Stimulated activated CD4-positive, alpha-beta T cell treated with anti-CD3 and anti-CD28 coated beads, Interleukin-1b, Interleukin-23, amount 100 ng/mL, for 48 hours (primary cell): ENCODE data around the gene ZNF552.
A peak's percentile ranks its signal among the peaks of the same experiment; 100 is the strongest.
"Not testable (repeated sequence)": the region's sequence is repeated elsewhere in the genome, so short reads cannot be mapped to it uniquely, and the experiment has no call there.

Source experiments
- DNase-seq: peaks from one replicate; pipeline ENCODE4 v3.0.0-alpha.2; 2020

Gene ZNF552

DNA sequence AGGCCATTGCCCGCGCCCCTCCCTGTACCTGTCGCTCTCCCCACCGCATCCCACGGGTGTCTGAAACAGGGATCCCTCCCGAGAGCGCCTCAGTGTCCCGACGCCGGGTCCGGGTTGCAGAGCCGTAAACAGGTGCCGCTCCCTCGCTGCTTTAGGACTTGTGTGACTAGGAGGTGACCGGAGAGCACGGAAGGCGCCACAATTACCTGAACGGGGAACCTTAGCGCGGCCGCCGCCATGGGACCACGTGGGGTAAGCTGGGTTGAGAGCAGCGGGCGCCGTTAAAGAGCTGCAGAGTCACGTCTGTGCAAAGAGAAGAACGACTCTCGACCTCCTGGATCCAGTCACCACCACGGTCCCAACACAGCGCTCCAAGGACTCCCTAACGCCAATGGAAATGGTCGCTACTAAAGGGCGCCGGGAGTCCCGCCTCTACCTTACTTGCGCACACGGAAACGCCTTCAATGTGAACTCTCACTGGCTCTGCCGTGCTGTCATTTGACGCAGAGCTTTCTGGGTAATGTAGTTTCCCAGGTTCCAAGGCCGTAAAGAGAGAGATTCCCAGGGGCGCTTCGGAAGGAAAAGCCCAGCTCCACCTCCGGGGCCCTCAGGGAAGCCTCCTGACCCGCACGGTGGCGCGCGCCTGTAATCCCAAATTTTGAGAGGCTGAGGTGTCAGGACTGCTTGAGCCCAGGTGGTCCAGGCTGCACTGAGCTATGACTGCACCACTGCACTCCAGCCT is at the start of gene ZNF552:
Gene ZNF552, minus strand, starts transcription at position 409 of the 742 bp plus-strand sequence. Its CDS starts 170 bp downstream, at position 239.
- DNase-seq, result peak; percentile 78

DNA sequence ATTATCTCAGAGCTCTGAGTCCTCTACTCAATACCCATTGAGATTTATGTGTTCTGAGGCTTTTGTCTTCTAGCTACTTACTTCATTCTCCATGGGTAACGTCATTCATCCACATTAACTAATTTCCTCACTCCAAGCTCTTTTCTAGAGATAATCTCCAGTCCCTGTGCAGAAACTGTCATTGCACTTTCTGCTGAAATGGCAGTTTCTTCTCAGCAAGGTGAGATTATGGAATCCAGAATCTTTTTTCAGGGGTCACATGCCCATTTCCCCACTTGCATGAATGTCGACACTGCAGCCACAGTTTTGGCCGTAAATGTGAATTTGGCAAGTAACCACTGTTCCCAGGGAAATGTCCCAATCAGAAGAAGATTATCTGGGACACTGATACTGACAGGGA is 47.6 kb upstream of the ZNF552 start:
- not testable (repeated sequence) for DNase-seq

DNA sequence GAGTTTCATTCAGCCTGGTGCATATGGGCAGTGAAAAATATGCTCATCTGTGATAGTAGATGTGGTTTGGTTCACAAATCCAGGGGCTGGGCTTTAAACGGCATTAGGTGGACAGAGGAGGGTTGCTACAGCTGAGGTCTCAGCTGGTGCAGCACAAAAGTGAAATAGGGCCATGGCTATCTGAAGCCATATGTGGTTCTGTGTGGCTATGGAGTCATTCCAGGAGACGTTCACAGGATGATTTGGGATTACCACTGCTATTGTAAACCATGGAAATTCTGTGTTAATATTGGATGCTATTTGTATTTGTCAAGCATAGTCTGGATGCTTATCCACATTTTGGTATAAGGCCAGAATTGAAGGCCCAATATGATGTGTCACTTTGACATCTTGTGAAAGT is 39.4 kb upstream of the ZNF552 start:
- DNase-seq, result not testable (repeated sequence)

DNA sequence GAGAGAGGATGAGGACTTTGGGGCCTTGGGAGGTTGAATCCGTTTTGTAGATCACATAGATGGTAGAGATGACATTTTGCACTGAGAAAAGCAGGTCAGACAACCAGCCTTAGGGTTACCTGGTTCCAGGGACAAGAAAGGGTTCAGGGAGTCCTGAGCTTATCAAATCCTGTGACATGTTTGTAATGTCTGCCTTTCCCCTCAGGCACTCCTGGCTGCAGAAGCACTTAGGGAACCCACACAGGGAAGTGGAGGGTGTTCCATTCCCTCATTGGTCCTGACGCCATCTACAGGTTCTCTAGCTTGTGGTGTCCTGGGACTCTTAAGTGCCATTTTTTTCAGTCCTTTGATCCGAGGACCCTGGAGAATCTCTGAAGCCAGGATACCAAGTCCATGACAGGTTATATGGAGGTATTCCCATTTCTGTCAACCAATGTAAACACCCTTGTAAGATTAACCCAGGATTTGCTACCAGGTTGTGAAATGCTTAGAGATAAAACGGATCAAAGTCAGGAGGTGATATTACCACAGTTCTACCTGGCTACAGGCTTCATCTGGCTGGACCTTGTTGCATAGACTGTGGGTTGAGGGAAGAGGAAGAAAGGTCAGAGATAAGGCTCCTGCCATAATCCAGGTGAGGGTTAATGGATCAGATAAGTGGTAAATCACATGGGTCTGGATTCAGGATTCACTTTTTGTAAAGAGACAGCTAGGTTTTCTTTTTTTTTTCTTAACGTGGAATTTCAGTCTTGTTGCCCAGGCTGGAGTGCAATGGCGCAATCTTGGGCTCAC is 37.3 kb upstream of the ZNF552 start:
- not testable (repeated sequence) for DNase-seq

DNA sequence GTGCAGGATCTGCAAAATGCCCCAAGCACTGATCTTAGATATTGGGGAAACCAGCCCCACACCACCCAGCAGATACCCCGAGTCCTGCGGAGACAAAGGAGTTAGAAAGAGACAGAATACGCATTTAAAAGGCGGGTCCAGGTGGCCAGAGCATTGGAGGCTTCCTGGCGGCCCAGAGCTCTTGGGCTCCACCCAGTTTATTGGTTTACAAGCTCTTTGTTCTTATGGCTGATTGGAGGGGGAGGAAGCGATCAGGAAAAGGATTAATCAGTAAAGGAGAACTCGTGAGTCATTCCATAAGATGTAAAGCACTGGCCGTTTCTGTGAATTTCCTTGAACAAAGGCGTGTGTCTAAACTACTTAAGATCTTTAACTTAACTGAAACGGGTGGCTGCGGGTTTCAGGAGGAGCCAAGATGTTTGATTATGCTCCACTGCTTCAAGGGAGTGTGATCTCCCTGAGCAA is 35.9 kb upstream of the ZNF552 start:
- DNase-seq, result peak; percentile 13

DNA sequence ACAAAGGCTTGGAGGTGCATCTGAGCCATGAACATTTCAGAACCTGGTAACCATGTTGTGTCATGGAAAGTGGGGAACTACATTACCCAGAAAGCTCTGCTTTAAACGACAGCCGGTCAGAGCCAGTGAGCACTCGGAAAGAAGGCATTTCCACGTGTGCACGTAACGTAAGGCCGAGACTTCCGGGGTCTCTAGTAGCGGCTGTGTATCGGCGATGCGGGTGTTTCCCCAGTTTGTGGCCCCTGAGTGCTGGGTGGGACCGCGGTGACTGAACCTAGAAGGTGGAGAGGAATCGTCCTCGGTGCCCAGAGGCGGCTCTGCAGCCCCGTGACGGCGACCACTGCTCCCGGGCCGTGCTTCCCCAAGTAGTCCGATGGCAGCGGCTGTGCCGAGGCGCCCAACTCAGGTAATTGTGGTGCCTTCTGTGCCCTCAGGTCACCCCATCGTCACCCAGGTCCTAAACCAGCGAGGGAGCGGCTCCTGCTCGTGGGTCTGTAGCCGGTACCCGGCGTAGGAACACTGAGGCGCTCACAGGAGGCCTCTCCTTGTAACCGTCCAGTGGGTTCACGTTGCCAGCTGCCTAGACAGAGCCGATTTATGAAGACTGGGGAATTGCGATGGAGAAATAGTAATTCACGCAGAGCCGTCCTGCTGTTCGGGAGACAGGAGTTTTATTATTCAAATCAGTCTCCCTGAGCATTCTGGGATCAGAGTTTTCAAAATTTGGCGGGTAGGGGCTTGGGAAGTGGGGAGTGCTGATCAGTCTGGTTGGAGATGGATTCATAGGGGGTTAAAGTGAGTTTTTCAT is 35.2 kb upstream of the ZNF552 start, which contains the start of gene ZNF587:
Gene ZNF587, plus strand, starts transcription at position 194 of the 808 bp plus-strand sequence. Its CDS starts 180 bp downstream, at position 374.
- peak; percentile 81 for DNase-seq

DNA sequence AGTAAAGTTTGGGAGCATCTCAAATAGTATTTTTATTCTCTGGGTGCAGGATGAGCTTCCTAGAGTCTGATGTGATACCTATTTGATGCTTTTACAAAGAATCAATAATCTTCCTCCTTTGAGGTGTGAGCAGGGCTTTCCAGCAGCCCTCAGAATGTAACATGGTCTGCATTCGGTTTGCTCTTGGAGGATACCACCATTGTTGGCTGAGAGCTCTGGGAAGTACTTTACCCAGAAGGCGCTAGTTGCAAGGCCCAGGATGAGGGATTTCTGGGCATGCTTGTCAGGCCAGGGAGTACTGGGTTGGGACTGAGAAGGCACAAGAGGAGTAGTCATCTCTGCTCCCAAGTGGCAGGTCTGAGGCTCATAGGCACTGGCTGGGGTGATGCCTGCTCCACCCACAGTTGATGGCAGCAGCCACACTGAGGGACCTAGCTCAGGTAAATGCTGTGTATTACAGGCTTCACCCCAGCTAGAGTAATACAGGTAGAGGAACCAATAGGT is 34.5 kb upstream of the ZNF552 start:
- not testable (repeated sequence) for DNase-seq

DNA sequence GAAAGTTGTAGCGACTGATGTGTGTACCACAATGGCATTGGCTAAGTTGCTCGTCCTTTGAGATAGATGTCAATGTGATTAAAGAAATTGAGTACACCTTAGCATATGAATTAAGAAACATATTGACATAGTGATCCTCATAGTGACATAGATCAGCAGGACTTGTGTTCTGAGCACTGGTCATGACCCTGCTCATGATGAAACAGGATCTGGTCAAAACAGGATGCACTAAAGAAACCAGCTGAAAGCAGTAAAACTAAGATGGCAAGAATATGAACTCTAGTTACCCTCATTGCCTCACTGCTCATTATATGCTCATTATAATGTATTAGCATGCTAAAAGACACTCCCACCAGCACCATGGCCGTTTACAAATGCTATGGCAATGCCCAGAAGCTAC is 32.5 kb upstream of the ZNF552 start:
- not testable (repeated sequence) for DNase-seq

DNA sequence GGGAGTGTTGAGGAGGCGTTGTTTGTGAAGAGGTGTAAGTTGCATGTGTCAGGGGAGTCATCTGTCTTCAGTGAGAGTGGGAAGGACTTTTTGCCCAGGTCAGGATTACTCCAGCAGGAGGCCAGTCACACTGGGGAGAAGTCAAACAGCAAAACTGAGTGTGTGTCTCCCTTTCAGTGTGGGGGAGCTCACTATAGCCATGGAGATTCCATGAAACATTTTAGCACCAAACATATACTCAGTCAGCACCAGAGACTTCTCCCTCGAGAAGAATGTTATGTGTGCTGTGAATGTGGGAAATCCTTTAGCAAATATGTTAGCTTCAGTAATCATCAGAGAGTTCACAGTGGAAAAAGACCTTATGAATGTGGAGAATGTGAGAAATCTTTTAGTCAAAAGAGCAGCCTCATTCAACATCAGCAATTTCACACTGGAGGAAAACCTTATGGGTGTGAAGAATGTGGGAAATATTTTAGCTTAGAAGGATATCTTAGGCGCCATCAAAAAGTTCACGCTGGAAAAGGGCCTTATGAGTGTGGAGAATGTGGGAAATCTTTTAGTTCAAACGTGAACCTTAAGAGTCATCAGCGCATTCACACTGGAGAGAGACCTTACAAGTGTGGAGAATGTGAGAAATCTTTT is 26.5 kb upstream of the ZNF552 start:
- DNase-seq, result no peak

DNA sequence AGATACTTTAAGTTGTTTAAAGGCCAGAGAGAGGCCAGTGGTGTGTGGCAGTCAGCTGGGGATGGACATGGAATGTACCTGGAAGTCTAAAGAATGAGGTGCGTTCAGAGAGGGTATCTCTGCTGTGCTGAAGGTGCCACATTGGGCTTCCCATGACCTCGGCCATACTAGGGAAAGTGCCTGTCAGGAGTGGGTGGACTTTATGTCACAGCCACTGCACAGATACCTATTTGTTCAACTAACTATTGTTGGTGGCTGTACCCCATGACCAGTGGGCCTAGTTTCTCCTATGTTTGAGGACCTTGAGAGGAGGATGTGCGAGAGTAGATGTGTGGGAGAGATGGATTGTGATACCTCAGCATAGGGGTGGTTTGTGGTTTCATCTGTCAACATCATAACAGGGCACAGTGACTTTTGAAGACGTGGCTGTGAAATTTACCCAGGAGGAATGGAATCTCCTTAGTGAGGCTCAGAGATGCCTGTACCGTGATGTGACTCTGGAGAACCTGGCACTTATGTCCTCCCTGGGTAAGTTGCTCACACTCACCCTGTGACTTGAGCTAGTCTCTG is 24.0 kb upstream of the ZNF552 start:
- not testable (repeated sequence) for DNase-seq

DNA sequence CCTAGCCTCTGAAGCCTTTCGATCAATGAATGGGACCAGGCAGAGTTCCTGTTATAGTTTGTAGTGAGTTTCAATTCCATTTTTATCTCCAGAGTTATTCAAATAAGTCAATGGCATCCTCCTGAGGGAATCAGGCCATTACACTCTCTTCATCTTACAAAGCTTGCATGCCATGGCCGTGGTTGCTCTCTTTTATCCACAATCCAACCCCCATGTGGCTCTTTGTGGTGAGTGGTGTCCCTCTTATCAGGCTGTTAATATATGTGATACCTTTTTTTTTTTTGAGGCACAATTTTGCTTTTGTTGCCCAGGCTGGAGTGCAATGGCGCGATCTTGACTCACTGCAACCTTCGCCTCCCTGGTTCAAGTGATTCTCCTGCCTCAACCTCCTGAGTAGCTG is 22.3 kb upstream of the ZNF552 start:
- DNase-seq, result not testable (repeated sequence)

DNA sequence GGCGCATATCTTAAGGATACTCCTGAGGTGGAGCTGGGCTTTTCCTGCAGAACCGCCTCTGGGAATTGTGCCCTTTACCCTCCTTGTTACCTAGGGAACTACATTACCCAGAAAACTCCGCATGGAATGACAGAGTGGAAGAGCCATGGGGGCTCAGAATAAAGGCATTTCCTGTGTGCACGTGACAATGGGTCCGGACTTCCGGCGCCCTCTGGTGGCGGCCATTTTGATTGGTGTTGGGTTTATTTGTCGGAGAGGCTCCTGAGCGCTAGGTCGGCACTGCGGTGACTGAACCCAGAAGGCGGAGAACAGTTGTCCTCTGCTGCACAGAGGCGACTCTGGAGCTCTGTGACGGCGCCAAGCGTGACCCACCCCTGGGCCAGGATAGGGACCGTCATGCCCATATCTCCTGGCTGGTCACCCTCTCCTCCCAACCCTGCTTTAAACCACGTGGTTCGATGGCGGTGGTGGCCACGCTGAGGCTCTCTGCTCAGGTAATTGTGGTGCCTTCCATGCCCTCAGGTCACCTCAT is 15.4 kb upstream of the ZNF552 start, which contains the start of gene ZNF587B:
Gene ZNF587B, plus strand, starts transcription at position 229 of the 532 bp plus-strand sequence. Its CDS starts 230 bp downstream, at position 459.
- DNase-seq, result peak; percentile 26

DNA sequence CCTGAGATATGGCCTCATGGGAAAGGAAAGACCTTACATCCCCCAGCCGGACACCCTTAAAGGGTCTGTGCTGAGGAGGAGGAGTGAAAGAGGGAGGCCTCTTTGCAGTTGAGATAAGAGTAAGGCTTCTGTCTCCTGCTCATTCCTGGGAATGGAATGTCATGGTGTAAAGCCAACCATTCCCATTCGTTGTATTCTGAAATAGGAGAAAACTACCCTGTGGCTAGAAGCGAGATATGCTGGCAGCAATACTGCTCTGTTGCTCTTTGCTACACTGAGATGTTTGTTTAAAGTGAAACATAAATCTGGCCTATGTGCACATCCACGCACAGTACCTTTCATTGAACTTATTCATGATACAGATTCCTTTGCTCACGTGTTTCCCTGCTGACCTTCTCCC is 14.6 kb upstream of the ZNF552 start:
- no peak for DNase-seq

DNA sequence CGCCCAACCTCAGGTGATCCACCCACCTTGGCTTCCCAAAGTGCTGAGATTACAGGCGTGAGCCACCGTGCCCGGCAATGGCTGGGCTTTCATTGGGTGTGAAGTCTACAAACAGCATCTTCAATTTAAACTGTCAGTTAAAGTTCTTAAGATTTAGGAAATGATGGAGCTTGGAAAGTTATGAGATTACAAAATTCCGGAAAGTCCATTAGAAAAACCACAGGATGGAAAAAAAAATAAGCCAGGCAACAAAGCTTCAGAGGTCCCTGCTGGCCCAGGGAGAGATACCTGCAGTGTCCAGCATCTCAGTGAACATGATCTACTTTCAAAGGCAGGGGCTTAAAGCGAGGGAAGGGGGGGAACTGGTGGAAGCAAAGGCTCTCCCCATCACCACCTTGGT is 10.8 kb upstream of the ZNF552 start:
- DNase-seq, result no peak

DNA sequence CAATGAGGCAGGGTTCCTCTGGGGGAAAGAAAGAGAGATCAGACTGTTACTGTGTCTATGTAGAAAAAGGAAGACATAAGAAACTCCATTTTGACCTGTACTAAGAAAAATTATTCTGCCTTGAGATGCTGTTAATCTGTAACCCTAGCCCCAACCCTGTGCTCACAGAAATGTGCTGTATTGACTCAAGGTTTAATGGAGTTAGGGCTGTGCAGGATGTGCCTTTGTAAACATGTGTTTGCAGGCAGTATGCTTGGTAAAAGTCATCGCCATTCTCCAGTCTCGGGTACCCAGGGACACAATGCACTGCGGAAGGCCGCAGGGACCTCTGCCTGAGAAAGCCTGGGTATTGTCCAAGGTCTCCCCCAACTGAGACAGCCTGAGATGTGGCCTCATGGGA is 8.9 kb upstream of the ZNF552 start:
- DNase-seq, result not testable (repeated sequence)

DNA sequence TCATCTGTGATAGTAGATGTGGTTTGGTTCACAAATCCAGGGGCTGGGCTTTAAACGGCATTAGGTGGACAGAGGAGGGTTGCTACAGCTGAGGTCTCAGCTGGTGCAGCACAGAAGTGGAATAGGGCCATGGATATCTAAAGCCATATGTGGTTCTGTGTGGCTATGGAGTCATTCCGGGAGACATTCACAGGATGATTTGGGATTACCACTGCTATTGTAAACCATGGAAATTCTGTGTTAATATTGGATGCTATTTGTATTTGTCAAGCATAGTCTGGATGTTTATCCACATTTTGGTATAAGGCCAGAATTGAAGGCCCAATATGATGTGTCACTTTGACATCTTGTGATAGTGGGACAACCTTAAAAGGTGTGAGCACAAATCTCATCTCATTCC is 8.4 kb upstream of the ZNF552 start:
- not testable (repeated sequence) for DNase-seq

DNA sequence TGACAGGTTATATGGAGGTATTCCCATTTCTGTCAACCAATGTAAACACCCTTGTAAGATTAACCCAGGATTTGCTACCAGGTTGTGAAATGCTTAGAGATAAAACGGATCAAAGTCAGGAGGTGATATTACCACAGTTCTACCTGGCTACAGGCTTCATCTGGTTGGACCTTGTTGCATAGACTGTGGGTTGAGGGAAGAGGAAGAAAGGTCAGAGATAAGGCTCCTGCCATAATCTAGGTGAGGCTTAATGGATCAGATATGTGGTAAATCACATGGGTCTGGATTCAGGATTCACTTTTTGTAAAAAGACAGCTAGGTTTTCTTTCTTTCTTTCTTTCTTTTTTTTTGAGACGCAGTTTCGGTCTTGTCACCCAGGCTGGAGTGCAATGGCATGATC is 6.8 kb upstream of the ZNF552 start:
- not testable (repeated sequence) for DNase-seq

DNA sequence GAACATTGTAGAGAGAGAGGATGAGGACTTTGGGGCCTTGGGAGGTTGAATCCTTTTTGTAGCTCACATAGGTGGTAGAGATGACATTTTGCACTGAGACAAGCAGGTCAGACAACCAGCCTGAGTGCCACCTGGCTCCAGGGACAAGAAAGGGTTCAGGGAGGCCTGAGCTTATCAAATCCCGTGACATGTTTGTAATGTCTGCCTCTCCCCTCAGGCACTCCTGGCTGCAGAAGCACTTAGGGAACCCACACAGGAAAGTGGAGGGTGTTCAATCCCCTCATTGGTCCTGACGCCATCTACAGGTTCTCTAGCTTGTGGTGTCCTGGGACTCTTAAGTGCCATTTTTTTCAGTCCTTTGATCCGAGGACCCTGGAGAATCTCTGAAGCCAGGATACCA is 6.4 kb upstream of the ZNF552 start:
- not testable (repeated sequence) for DNase-seq

DNA sequence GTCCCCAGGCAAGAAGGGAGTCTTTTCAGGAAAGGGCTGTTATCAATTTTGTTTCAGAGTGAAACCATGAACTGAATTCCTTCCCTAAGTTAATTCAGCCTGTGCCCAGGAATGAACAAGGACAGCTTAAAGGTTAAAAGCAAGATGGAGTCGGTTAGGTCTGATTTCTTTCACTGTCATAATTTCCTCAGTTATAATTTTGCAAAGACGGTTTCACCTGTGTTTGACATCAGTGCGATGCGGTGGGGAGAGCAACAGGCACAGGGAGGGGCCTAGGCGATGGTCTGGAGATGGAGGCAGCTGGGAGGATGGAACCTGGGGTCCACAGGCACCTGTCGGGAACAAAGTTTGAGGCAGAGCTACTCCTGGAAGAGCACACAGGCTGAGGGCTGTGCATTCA is 5.9 kb upstream of the ZNF552 start:
- no peak for DNase-seq

DNA sequence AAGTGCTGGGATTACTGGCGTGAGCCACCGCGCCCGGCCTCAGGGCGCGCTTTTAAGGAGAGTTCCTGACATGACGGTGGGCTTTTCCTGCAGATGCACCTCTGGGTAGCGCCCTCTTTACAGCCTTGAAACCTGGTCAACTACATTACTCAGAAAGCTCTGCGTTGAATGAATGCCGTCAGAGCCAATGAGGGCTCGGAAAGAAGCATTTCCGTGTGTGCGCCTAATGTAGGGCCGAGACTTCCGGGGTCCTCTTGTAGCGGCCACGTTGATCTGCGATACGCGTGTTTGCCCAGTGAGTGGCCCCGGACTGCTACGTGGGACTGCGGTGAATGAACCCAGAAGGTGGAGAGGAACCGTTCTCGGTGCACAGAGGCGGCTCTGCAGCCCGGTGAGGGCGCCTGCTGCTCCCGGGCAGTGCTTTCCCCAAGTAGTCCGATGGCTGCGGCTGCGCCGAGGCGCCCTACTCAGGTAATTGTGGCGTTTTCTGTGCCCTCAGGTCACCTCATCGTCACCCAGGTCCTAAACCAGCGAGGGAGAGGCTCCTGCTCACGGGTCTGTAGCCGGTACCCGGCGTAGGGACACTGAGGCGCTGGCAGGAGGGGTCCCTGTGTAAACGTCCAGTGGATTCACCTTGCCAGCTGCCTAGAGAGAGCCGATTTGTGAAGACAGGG is 4.9 kb upstream of the ZNF552 start:
- DNase-seq, result peak; percentile 85

DNA sequence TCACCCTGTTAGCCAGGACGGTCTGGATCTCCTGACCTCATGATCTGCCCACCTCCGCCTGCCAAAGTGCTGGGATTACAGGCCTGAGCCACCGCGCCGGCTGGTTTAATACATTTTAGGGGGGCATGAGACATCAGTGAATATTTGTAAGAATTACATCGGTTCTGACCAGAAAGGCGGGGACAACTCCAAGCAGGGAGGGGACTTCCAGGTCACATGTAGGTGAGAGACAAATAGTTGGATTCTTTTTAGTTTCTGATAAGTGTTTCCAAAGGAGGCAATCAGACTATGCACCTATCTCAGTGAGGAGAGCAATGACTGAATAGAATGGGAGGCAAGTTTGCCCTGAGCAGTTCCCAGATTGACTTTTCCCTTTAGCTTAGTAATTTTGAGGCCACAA is 3.7 kb upstream of the ZNF552 start:
- DNase-seq, result no peak
